Spleen (tissue), 11 donors: ENCODE results near the gene STAM2. TPM values are rescaled to one million over a fixed set of nuclear protein-coding genes. Genes with fewer than 3 reads are reported as not detected.

ENCODE experiments used
- DNase-seq: peaks from one replicate; pipeline ENCODE4 v3.0.0-alpha.2; 2020
- H3K27ac ChIP-seq, 8 donors: fragments of 200-600 bp; sonication (generic) in 7 of 8; 1 replicate in 4 of 8; 2 replicates in 4 of 8; pipeline versions ENCODE4 v1.5.0 to v1.8.0; 2016 to 2021; ENCODE audit warnings: inconsistent platforms in 4 of 8, mild to moderate bottlenecking in 4 of 8, moderate library complexity in 1 of 8
- H3K27me3 ChIP-seq, 7 donors: fragments of 200-600 bp; sonication (generic) in 6 of 7; replicated peaks in 1 of 7; 1 replicate in 4 of 7; 2 replicates in 3 of 7; pipeline versions ENCODE4 v1.5.0 to v1.8.0; 2016 to 2021; ENCODE audit warnings: inconsistent platforms in 3 of 7, mild to moderate bottlenecking in 1 of 7
- H3K36me3 ChIP-seq, 6 donors: fragments of 200-600 bp; sonication (generic) in 5 of 6; 1 replicate in 4 of 6; 2 replicates in 2 of 6; pipeline versions ENCODE4 v1.5.0 to v1.8.0; 2016 to 2021; ENCODE audit warnings: inconsistent platforms in 2 of 6
- H3K4me1 ChIP-seq, 6 donors: fragments of 200-600 bp; sonication (generic) in 5 of 6; 1 replicate in 3 of 6; 2 replicates in 3 of 6; pipeline versions ENCODE4 v1.5.0 to v1.8.0; 2016 to 2021; ENCODE audit warnings: inconsistent platforms in 3 of 6
- H3K4me3 ChIP-seq, 8 donors: fragments of 200-600 bp; sonication (generic) in 7 of 8; 1 replicate in 4 of 8; 2 replicates in 4 of 8; pipeline versions ENCODE4 v1.5.0 to v1.8.0; 2016 to 2021; ENCODE audit warnings: inconsistent platforms in 4 of 8, mild to moderate bottlenecking in 4 of 8, moderate library complexity in 2 of 8
- H3K9me3 ChIP-seq, 8 donors: fragments of 200-600 bp; sonication (generic) in 7 of 8; 1 replicate in 4 of 8; 2 replicates in 4 of 8; pipeline versions ENCODE4 v1.5.0 to v1.8.0; 2016 to 2021; ENCODE audit warnings: inconsistent platforms in 4 of 8
- CTCF ChIP-seq, 11 experiments: fragments of 200-600 bp in 7 of 11; fragments of 450-650 bp in 4 of 11; sonication (generic) in 4 of 11; IDR thresholded peaks in 8 of 11; conservative IDR thresholded peaks in 3 of 11; 1 replicate in 7 of 11; 2 replicates in 4 of 11; pipeline versions ENCODE4 v1.4.0 to v1.8.0; 2016 to 2021; ENCODE audit warnings: antibody characterized with exemption in 11 of 11, inconsistent platforms in 4 of 11, mild to moderate bottlenecking in 1 of 11
- POLR2A ChIP-seq, 3 donors: fragments of 450-650 bp; IDR thresholded peaks; one replicate each; pipeline ENCODE4 v1.5.1; 2017; ENCODE audit warnings: antibody characterized with exemption in 3 of 3, mild to moderate bottlenecking in 1 of 3
- POLR2AphosphoS5 ChIP-seq, 3 donors: sonication (generic); formaldehyde crosslinking; IDR thresholded peaks; one replicate each; pipeline ENCODE4 v1.5.1; 2017; ENCODE audit warnings: antibody characterized with exemption in 3 of 3
- WGBS, 5 donors: extraction: QIAGEN DNeasy Blood & Tissue Kit in 3 of 5; methylation state at CpG; one replicate each; pipeline versions ENCODE4 v1.1.5 to v1.1.7; 2013 to 2018; 5-methylcytosine and 5-hydroxymethylcytosine counted together
- intact Hi-C: fragments of 100-400 bp; cut with DNase I; formaldehyde crosslinking; loops from one replicate; pipeline ENCODE4 v1.15.0; 2023; ENCODE audit warnings: low total_unique reads
- polyA plus RNA-seq, 3 donors: library from polyadenylated mRNA; stranded (reverse); fragments of 200-250 nt; gene quantifications; one replicate each; pipeline ENCODE4 v1.2.1, GENCODE V29; 2013
- small RNA-seq, 4 donors: library from RNA; depleted of rRNA; stranded (forward); fragments of <200 nt; gene quantifications; one replicate each; pipeline ENCODE3, GENCODE V24; 2016
- total RNA-seq, 7 donors: library from RNA; depleted of rRNA in 3 of 7; stranded (reverse); fragments of >200 nt in 3 of 7; fragmentation: NEBNext Ultra II Directional in 4 of 7; extraction: Animal tissue kit (Norgen Biotek cat#: 25700) in 4 of 7; gene quantifications; one replicate each; pipeline versions ENCODE4 v1.1.0 to v1.2.1, GENCODE V29; 2016 to 2021
- donor health status: healthy with polysubstance abuse.
- donor health status: DM: no; HTN: no; CAD: no; lungs with moderate emphysema.
- donor health status: DM: no; HTN: no; CAD: no.
- donor health status: Bipolar disorder and iron deficiency.
- donor health status: healthy.
- donor health status: DM: no; HTN: no; CAD: no.
- donor health status: DM: yes; HTN: yes; CAD: no.

Gene STAM2
- total and polyA plus RNA-seq, 10 donors, result 5.7 to 41.2 (median 31.8) TPM

GRCh38 chr2:152067823-152068222 is 107.7 kb downstream of the STAM2 start:
- Histone ChIP-seq H3K4me3 (no peak overlapping the region), H3K27ac (no peak overlapping the region), H3K4me1 (peaks cover 0 to 10% (median 0%) of the 10 kb centered on the region in 6 donors), H3K9me3 (no peaks in the 10 kb centered on the region), H3K27me3 (no peaks in the 10 kb centered on the region), H3K36me3 (no peaks in the 10 kb centered on the region)
- intact Hi-C loops, result no loop called here
- no peak for DNase-seq
- TF ChIP-seq POLR2AphosphoS5 (IDR thresholded peaks at IDR 0.05), result no peak
- no peak for TF ChIP-seq POLR2A (IDR thresholded peaks at IDR 0.05)
- no peak for TF ChIP-seq CTCF (IDR thresholded peaks at IDR 0.05 in 8 of 11, conservative IDR thresholded peaks at IDR 0.05 in 3 of 11)
- 87 to 94% (median 91%) methylated on average over 1 of the region's 1 CpG for WGBS, 5 donors

Small RNA genes lying within 50 kb of the gene (small RNA-seq; reads per million reads assigned to genes)
- 0 reads per million in 4 donors for gene RPL30P2

Other genes starting within 250 kb of the STAM2 start
- 1 to 10 TPM; 1.3 to 5.1 (median 2.3) TPM for gene CACNB4, start 76.7 kb downstream of the STAM2 start, total RNA-seq
- gene CACNB4, start 76.7 kb downstream of the STAM2 start, polyA plus RNA-seq, result under 1 TPM; 0.14 to 0.52 (median 0.42) TPM
- 10 to 100 TPM; 23.9 to 59.3 (median 38.1) TPM for gene FMNL2, start 159.4 kb upstream of the STAM2 start, total RNA-seq
- gene FMNL2, start 159.4 kb upstream of the STAM2 start, polyA plus RNA-seq, result 10 to 100 TPM in 2 of 3 donors, 1 to 10 TPM in 1; 8.8 to 16.4 (median 10.4) TPM